GM18907 (cell line): ENCODE measurements around the gene IGSF23.
"Not testable (repeated sequence)": the region's sequence is repeated elsewhere in the genome, so short reads cannot be mapped to it uniquely, and the experiment has no call there.

ENCODE experiments used
- ATAC-seq: cut with Tn5 transposase; IDR thresholded peaks from one replicate; pipeline ENCODE4 v1.9.1; 2021; ENCODE audit warnings: mild to moderate bottlenecking, moderate library complexity; ENCODE audit not compliant: unreplicated experiment

The IGSF23 gene

DNA sequence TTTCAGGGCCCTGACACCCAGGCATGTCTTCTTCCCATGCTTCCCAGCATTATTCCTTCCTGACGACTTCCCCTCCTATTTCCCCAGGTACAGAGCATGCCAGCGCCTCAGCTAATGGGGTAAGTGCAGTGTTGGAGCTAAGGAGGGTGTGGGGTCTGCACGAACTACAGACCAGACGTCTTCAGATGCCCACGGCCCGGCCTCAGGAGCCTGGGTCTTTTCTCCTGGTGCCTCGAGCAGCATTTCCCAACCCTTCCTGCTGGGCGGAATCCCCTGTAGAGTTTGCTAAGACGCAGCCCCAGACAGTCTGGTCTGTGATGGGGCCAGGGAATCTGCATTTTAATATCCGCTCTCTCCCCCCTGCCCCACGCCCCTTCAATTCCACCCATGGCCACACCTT lies 47.8 kb downstream of the IGSF23 start:
- ATAC-seq = no peak

DNA sequence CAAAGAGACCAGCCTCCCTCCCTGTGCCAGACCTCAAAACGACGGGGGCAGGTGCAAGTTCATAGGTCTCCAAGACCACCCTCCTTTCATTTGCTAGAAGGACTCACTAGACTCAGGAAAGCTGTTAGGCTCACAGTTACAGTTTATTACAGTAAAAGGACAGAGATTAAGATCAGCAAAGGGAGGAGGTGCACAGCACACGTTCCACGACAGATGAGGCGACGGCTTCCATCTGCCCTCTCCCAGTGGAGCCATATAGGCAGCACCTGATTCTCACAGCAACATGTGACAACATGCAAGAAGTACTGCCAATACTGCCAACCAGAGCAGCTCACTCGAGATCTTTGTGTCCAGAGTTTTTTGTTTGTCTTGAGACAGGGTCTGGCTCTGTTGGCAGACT lies 48.5 kb downstream of the IGSF23 start:
- no peak for ATAC-seq

DNA sequence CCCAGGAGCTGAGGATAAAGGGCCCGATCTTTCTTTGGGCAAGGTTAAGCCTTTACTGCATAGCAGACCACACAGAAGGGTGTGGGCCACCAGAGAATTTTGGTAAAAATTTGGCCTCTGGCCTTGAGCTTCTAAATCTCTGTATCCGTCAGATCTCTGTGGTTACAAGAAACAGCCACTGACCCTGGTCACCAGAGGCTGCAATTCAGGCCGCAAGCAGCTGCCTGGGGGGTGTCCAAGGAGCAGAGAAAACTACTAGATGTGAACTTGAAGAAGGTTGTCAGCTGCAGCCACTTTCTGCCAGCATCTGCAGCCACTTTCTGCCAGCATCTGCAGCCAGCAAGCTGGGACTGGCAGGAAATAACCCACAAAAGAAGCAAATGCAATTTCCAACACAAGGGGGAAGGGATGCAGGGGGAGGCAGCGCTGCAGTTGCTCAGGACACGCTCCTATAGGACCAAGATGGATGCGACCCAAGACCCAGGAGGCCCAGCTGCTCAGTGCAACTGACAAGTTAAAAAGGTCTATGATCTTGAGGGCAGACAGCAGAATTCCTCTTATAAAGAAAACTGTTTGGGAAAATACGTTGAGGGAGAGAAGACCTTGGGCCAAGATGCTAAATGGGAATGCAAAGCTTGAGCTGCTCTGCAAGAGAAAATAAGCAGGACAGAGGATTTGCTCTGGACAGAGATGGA lies 49.5 kb downstream of the IGSF23 start:
- no peak for ATAC-seq

DNA sequence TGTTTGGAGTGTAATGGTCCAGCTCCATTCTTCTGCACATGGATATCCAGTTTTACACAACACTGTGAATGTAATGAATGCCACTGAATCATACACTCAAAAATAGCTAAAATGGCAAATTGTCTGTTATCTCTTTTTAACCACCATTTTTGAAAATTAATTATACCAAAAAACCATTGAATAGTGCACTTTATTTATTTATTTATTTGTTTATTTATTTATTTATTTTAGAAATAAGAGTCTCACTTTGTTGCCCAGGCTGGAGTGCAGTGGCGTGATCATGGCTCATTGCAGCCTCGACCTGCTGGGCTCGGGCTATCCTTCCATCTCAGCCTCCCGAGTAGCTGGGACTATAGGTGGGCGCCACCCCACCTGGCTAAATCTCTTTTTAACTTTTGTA lies 50.6 kb downstream of the IGSF23 start:
- no peak for ATAC-seq

DNA sequence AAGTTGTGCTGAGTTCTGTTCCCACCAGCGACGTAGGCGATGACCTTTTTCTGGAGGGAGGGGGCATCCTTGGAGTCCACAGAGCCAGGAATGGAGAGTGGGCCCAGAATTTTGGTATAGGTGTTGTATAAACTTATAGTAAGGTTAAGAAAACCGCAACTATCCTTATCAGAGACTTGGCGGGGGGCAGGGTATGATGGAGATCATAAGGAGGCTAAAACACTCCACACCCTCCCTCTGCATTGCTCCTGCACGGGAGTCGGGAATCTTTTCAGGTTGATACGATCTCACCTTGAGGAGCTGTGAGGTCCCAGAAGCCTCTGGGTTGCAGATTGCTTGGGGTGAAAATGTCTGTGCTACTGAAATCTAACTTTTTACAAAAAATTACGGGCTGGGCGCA lies 51.6 kb downstream of the IGSF23 start:
- no peak for ATAC-seq

DNA sequence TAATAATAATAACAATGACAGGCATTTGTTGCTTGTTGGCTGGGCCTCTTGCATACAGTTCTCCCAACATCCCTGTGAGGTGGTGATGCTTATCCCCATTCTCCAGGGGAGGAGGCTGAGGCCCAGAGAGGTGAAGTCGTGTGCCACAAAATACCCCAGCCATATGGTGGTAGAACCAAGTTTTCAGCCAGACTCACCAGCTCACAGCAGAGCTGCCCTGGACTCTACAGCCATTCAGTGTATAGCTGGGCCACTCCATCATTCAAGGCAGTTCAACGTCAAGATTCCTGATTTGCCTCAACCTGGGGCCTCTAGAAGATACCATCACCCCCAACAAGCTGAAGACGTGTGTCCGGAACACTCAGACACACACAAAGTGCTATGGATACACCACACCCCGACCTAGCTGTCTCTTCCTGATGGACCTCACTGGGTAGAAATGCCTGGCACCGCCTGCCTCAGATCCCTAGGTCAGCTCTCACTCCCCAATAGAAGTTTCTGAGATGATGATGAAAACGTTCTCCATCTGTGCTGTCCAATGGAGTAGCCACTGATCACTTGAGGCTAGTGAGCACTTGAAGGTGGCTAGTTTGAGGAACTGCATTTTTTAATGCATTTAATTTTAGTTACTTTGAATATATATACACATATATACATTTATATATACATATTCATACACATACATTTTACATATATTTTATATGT lies 53.6 kb downstream of the IGSF23 start:
- ATAC-seq = no peak

DNA sequence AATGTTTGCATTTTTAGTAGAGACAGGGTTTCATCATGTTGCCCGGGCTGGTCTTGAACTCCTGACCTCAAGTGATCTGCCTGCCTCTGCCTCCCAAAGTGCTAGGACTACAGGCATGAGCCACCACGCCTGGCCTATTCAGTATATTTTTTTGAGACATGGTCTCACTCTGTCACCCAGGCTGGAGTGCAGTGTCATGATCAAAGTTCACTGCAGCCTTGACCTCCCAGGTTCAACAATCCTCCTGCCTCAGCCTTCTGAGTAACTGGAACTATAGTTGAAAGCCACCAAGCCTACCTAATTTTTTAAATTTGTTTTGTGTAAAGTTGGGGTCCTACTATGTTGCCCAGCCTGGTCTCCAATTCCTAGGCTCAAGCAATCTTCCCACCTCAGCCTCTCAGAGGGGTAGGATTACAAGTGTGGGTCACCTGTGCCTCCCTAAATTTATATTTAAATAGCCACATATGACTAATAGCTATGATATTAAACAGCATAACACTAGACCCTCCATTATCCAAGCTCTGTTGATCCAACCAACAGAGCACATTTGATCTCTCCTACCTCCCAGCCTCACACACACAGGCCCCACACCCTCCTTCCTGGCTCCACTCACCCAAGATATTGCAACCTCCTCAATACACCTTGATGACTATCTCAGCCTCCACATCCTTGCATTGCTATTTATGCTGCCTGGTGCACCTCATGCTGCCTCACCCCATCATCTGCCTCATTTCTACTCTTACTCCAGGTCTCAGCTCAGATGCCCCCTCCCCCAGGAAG lies 55.8 kb downstream of the IGSF23 start:
- no peak for ATAC-seq

DNA sequence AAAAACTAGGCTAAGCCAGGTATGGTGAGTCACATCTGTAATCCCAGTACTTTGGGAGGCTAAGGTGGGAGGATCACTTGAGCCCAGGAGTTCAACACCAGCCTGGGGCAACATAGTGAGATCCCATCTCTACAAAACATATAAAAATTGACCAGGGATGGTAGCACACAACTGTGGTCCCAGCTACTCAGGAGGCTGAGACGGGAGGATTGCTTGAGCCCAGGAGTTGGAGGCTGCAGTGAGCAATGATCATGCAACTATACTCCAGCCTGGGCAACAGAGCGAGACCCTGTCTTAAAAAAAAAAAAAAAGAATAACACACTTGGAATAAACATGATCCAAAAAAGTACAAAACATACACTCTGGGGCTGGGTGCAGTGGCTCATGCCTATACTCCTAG lies 56.7 kb downstream of the IGSF23 start:
- ATAC-seq = not testable (repeated sequence)

DNA sequence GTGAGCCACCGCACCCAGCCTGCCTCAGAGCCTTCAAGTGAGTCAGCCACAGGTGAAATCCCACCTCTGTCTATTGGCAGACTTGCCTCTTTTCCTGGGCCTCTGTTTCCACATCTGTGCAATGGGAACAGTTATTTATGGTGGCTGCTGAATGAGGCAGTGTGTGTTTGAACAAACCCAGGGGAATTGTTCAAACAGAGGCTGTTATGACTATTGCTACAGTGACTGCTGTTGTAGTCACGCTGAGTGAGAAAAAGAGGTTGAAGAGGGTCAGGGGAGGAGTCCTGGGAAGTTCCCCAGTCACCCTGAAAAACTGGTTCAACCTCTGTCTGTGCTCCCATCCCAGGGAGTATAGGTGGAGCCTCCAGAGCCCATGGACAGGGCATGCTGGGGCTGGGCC lies 58.0 kb downstream of the IGSF23 start, which contains the start of gene CEACAM19:
CEACAM19 (plus strand) TSS at position 83 of the 400 bp plus-strand sequence. CDS start 450 bp downstream, outside the sequence.
- ATAC-seq = no peak

DNA sequence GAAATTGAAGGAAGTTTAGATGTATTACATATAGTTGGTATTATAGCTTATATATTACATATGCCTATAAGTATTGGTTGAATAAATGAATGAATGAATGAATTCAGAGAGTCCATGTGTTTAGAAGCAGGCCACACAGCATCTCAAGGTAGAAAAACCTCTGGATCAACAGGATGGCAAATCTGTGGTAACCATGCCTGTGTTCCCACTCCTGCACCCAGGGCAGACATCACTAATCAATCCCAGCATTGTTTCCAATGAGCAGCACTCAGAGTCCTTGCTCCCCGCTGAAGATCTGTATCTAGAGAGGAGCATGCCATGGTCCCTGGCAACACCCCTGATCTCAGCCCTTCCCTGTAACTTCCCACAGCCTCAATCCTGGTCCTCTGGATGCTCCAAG lies 58.9 kb downstream of the IGSF23 start:
- ATAC-seq = no peak

DNA sequence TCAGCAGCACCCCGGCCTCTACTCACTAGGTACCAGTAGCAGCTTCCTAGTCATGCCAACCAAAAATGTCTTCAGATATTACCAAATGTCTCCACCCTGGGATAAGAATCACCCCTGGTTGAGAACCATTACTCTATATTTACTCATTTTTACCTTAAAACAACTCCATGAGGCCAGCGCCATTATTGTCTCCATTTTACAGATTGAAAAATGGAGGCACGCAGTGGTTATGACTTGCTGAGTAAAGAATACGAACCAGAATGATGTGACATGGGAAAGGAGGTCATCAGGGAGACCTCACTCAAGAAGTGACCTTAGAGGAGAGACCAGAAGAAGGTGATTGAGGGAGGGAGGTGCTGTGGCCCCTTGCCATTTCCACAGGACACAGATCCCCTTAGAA lies 60.1 kb downstream of the IGSF23 start:
- ATAC-seq = no peak

DNA sequence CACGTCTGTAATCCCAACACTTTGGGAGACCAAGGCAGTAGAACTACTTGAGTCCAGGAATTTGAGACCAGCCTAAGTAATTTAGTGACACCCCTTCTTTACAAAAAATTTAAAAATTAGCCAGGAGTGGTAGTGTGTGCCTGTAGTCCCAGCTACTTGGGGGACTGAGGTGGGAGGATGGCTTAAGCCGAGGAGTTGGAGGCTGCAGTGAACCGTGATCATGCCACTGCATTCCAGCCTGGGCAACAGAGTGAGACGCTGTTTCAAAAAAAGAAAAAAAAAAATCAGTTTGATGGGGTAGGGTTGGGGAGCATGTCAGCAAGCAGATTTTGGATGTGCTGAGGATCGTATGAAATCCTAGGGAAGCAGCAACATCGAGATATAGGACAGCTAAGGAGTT lies 62.2 kb downstream of the IGSF23 start:
- no peak for ATAC-seq

DNA sequence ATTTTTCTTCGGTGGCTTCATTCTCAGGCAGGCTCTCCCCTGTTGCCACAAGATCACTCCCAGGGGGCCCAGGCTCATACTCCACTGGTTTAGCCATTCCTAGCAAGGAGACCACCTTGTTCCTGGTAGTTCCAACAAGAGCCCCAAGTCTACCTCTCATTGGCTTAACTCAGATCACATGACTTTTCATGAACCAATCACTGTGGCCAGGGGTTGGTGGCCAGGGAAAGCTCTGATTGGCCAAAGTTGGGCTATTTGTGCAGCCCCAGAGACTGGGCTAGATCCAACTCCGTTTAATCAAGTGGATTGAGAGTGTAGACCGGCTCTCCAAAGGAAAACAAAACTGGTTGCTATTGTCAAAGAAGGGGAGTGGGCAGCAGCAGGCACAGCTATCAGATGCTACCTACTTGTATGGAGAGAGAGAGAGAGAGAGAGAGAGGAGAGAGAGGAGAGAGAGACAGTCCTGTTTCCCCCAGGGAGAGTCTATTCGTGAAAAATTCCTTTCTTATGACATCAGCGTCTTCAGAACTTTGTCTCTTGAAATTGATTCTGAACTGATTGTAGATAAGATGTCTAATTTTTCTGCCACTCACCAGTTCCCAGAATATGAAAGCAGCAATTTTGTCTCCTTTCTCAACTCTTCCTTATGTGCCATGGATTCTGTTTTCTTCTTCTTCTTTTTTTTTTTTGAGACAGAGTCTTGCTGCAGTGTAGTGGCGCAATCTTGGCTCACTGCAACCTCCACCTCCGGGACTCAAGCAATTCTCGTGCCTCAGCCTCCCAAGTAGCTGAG lies 63.9 kb downstream of the IGSF23 start:
- ATAC-seq = no peak

DNA sequence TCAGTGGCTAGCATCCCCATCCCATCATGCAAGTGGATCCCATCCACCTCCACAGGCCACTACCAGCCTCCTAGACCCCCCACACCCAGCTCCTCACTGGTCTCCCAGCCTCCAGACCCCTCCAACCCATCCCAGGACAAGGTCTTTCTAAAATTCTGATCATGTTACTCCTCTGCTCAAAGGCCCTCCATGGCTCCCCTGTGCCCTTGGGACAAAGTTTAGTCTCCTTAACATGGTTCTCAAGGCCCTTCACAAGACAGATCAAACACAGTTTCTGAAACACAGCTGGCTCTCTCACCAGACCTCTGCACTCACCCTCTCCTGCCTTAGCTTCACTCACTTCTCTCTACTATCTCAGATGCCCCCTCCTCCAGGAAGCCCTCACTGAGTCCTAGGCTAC lies 67.2 kb downstream of the IGSF23 start:
- ATAC-seq = no peak

DNA sequence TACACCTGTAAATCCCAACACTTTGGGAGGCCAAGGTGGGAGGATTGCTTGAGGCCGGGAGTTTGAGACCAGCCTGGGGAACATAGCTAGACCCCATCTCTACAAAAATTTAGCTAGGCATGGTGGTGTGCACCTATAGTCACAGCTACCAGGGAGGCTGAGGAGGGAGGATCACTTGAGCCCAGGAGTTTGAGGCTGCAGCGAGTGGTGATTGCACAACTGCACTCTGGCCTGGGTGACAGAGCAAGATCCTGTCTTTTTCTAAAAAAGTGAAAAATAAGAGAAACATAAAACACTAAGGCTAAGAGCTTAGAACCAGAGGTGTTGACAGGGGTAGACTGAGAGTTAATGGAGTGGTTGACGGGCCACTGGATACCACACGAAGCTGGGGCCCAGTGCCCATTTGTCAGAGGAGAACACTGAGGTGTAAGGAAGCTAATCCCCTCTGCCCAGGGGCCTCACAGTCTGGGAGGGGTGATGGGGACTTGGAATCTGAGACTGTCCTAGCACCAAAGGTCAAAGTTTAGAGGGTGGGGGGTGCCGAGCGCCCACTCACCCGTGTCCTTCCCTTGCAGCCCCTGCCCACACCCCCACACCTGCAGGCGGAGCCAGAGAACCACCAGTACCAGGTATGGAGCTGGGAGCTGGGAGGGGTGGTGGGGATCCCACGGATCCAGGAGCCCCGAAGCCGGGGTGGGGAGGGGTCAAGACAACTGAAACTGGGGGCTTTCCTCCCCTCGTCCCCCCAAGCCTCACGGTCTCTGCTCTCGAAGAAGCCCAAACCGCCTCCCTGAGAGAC lies 68.8 kb downstream of the IGSF23 start:
- ATAC-seq = no peak

DNA sequence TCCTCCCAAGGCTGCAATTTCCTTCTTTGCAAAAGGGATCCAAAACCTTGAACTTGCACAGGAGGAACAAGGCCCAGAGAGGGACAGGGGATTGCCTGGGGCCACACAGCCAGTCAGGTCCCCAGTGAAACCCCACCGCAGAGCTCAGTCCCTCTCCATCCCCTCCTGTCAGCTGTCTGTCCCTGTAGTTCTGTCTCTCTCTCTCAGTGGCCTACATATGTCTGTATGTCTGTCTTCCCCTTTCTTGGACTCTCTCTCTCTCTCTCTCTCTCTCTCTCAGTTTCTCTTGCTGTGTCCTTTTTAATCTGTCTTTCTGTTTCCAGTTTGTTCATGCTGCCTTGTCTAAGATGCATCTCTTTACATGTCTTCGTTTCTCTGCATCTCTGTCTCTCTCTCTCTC lies 69.4 kb downstream of the IGSF23 start:
- ATAC-seq = no peak

DNA sequence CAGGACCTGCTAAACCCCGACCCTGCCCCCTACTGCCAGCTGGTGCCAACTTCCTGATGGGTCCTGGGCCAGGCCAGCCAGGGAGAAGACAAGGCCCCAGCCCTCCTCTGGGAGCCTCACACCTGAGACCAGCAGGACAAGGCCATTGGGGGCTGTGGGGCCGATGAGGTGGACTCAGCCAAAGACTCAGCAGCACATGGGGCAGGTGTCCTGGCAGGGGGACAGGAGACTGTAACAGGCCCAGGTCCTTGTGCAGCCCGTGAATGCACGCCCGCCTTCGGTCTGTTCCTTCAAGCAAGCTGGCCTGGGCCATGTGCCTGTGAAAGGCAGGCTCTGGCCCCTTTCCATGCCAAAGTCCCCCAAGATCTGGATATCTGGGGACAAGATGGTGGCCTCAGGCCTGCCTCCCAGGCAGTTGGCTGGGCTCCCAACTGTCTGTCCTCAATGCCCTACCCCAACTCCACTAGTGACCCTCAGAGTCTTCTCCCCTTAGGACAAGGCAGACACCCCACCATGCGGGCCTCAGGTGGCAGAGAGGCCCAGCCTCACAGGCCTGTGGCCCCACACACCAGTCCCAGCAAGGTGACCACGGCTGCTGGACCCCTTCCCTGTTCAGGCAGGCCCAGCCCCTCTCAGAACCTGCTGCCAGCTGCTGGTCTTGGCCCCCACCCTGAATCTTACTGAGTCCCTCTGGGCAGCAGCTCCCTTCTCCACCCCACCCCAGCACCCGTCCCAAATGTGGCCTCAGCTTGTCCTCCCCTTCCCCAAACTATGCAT lies 70.3 kb downstream of the IGSF23 start:
- no peak for ATAC-seq

DNA sequence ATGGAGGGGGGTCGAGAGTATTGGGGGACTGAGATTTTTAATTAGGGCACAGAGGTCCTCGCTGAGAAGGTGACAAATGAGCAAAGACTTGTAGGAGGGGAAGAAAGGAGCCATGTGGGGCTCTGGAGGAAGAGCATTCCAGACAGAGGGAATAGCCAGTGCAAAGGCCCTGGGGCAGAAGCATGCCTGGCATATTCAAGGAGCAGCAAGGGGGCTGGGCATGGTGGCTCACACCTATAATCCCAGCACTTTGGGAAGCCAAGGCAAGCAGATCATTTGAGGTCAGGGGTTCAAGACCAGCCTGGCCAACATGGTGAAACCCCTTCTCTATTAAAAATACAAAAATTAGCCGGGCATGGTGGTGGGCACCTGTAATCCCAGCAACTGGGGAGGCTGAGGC lies 71.0 kb downstream of the IGSF23 start:
- not testable (repeated sequence) for ATAC-seq
